PC-9 (cell line): Measurements from ENCODE around the gene TRAPPC6A. TPM values are rescaled to one million over a fixed set of nuclear protein-coding genes. Genes with fewer than 3 reads are reported as not detected.
A peak's percentile ranks its signal among the peaks of the same experiment; 100 is the strongest.

Experiments
- BruUV-seq: library from RNA; stranded (reverse); fragments of 400-500 nt; replicated peaks from 2 replicates; lab custom pipeline; 2021; lab: Mats Ljungman, UMichigan
- CTCF ChIA-PET: fragments of 300-600 bp; sonication (Branson Sonifier 250); formaldehyde crosslinking; loops from one replicate; lab custom pipeline; 2022; ENCODE audit warnings: antibody characterized with exemption; lab: Charles Lee
- POLR2A ChIA-PET: fragments of 300-600 bp; sonication (Branson Sonifier 250); formaldehyde crosslinking; loops from one replicate; lab custom pipeline; 2022; ENCODE audit warnings: antibody characterized with exemption; ENCODE audit not compliant: unreplicated experiment; lab: Charles Lee
- DNase-seq, 2 experiments: peaks; one replicate each; pipeline versions ENCODE4 v3.0.0 to v3.0.0-alpha.2; 2015 to 2022; ENCODE audit warnings: mixed read lengths in 1 of 2
- H2AFZ ChIP-seq: fragments of 200-600 bp; sonication (generic); 2 replicates; pipeline ENCODE4 v1.8.1; 2017; ENCODE audit warnings: antibody characterized with exemption
- H3F3A ChIP-seq: fragments of 200-600 bp; sonication (generic); 2 replicates; pipeline ENCODE4 v1.8.1; 2017; ENCODE audit warnings: antibody characterized with exemption, mild to moderate bottlenecking, low read depth; ENCODE audit not compliant: insufficient read depth
- H3K27ac ChIP-seq: fragments of 200-600 bp; sonication (generic); 2 replicates; pipeline ENCODE4 v1.6.1; 2016; ENCODE audit warnings: mixed run types
- H3K27me3 ChIP-seq: fragments of 200-600 bp; sonication (generic); 2 replicates; pipeline ENCODE4 v1.6.1; 2016; ENCODE audit warnings: low read depth, mixed run types; ENCODE audit not compliant: insufficient read depth
- H3K36me3 ChIP-seq: fragments of 200-600 bp; sonication (generic); 2 replicates; pipeline ENCODE4 v1.6.1; 2016; ENCODE audit warnings: low read depth, mixed run types
- H3K4me1 ChIP-seq: fragments of 200-600 bp; sonication (generic); replicated peaks from 2 replicates; pipeline ENCODE4 v1.6.1; 2016; ENCODE audit warnings: mixed run types; ENCODE audit not compliant: insufficient read depth
- H3K4me2 ChIP-seq: fragments of 200-600 bp; sonication (generic); 2 replicates; pipeline ENCODE4 v1.6.1; 2017; ENCODE audit warnings: mixed run types
- H3K4me3 ChIP-seq: fragments of 200-600 bp; sonication (generic); 2 replicates; pipeline ENCODE4 v1.6.1; 2016; ENCODE audit warnings: mixed run types
- H3K79me2 ChIP-seq: fragments of 200-600 bp; sonication (generic); 2 replicates; pipeline ENCODE4 v1.6.1; 2017; ENCODE audit warnings: low read depth, mixed run types
- H3K9me2 ChIP-seq: fragments of 200-600 bp; sonication (generic); 2 replicates; pipeline ENCODE4 v1.8.1; 2017; ENCODE audit warnings: mild to moderate bottlenecking; ENCODE audit not compliant: insufficient read depth
- H3K9me3 ChIP-seq: fragments of 200-600 bp; sonication (generic); 2 replicates; pipeline ENCODE4 v1.8.1; 2016; ENCODE audit warnings: low read depth; ENCODE audit not compliant: insufficient read depth
- H4K20me1 ChIP-seq: fragments of 200-600 bp; sonication (generic); 2 replicates; pipeline ENCODE4 v1.8.1; 2017; ENCODE audit not compliant: insufficient read depth
- CTCF ChIP-seq: fragments of 200-600 bp; sonication (generic); conservative IDR thresholded peaks from 2 replicates; pipeline ENCODE4 v1.6.1; 2017; ENCODE audit warnings: mixed run types, antibody characterized with exemption, mild to moderate bottlenecking, moderate library complexity
- EZH2 ChIP-seq: fragments of 200-600 bp; sonication (generic); IDR thresholded peaks from 2 replicates; pipeline ENCODE4 v1.8.0; 2017; ENCODE audit warnings: antibody characterized with exemption, low read depth
- intact Hi-C: fragments of 100-400 bp; cut with micrococcal nuclease; formaldehyde crosslinking; loops from one replicate; pipeline ENCODE4 v1.10.0; 2022; ENCODE audit not compliant: unreplicated experiment
- total RNA-seq: library from RNA; stranded (reverse); gene quantifications from 2 replicates; pipeline ENCODE4 v1.2.3, GENCODE V29; 2021

The TRAPPC6A gene
- total RNA-seq, 1 experiment from 2014 or later: 61.6 TPM

- H3K79me2 ChIP-seq: peaks cover 48% of the 10 kb centered on the region
- peak within 1 kb of the TSS; percentile 95 for H2AFZ ChIP-seq
- H4K20me1 ChIP-seq: peaks cover 4% of the 10 kb centered on the region; the same call in 1 of the 2 replicates
- CTCF ChIA-PET: interaction anchor here (0.6 to 0.7 kb wide), 3 partner anchors 53 to 402 kb away, joined by 3 to 4 read pairs (median 4); no protein-coding TSS in a partner anchor
- H3K4me3 ChIP-seq: peak within 1 kb of the TSS; percentile 86
- POLR2A ChIA-PET: interaction anchor here (0.6 to 1.2 kb wide), 7 partner anchors 11 to 1645 kb away, joined by 3 to 9 read pairs (median 5); partner anchors contain the start of gene PPP1R13L
- no peaks in the 10 kb centered on the region for H3K9me2 ChIP-seq
- no peaks in the 10 kb centered on the region for H3K27me3 ChIP-seq
- peak; percentile 100 for DNase-seq
- H3K4me1 ChIP-seq: peaks cover 39% of the 10 kb centered on the region
- peak within 1 kb of the TSS; percentile 98 for H3K4me2 ChIP-seq
- H3K36me3 ChIP-seq: no peaks in the 10 kb centered on the region
- peak within 1 kb of the TSS; percentile 84 for H3K27ac ChIP-seq
- intact Hi-C loops: loop anchor here (1.0 to 2.0 kb wide), 2 partner anchors 28 to 86 kb away; partner anchors contain the start of gene PPP1R37
- TF ChIP-seq EZH2: no peak
- peak; percentile 61 for TF ChIP-seq CTCF
- H3K9me3 ChIP-seq: no peaks in the 10 kb centered on the region
- peaks cover 35% of the 10 kb centered on the region; the same call in 1 of the 2 replicates for H3F3A ChIP-seq
- no TSS peak for BruUV-seq
Measured at GRCh38 chr19:45178262-45179071, 430 bp upstream of the TRAPPC6A start, which contains the start of gene BLOC1S3. TSS of gene BLOC1S3 (plus strand) at chr19:45178784. CDS start at chr19:45179297, 513 bp downstream.

GRCh38 chr19:45175515-45176345 lies 2.3 kb downstream of the TRAPPC6A start:
- POLR2A ChIA-PET: interaction anchor here (0.6 kb wide), 1 partner anchor 13 kb away, joined by 3 read pairs; no protein-coding TSS in a partner anchor
- H3K27ac ChIP-seq: no peak overlapping the region
- TF ChIP-seq CTCF (no peak), EZH2 (no peak)
- peaks cover 16% of the 10 kb centered on the region; the same call in 1 of the 2 replicates for H3K4me1 ChIP-seq
- H3K4me2 ChIP-seq: no peak overlapping the region
- peaks cover 2% of the 10 kb centered on the region; the same call in 1 of the 2 replicates for H4K20me1 ChIP-seq
- CTCF ChIA-PET: no interaction called here
- H3K27me3 ChIP-seq: no peaks in the 10 kb centered on the region
- H3K36me3 ChIP-seq: no peaks in the 10 kb centered on the region
- H3K9me2 ChIP-seq: no peaks in the 10 kb centered on the region
- no peak for DNase-seq
- peaks cover 23% of the 10 kb centered on the region; the same call in 1 of the 2 replicates for H3F3A ChIP-seq
- no peak overlapping the region for H3K4me3 ChIP-seq
- peaks cover 32% of the 10 kb centered on the region for H3K79me2 ChIP-seq
- intact Hi-C loops: no loop called here
- no TSS peak for BruUV-seq
- no peak overlapping the region for H2AFZ ChIP-seq
- no peaks in the 10 kb centered on the region for H3K9me3 ChIP-seq

GRCh38 chr19:45173816-45174215 lies 4.2 kb downstream of the TRAPPC6A start:
- intact Hi-C loops: no loop called here
- Histone ChIP-seq H3K36me3 (no peaks in the 10 kb centered on the region), H3K9me2 (no peaks in the 10 kb centered on the region), H3K4me2 (no peak overlapping the region), H3K4me1 (peaks cover 10% of the 10 kb centered on the region; the same call in 1 of the 2 replicates), H3K27me3 (no peaks in the 10 kb centered on the region), H4K20me1 (peaks cover 8% of the 10 kb centered on the region; the same call in 1 of the 2 replicates), H3K9me3 (no peaks in the 10 kb centered on the region), H3K27ac (no peak overlapping the region), H3K4me3 (no peak overlapping the region), H2AFZ (no peak overlapping the region), H3F3A (peaks cover 16% of the 10 kb centered on the region; the same call in 1 of the 2 replicates), H3K79me2 (peaks cover 13% of the 10 kb centered on the region)
- CTCF ChIA-PET: no interaction called here
- POLR2A ChIA-PET: no interaction called here
- TF ChIP-seq EZH2 (no peak), CTCF (no peak)
- BruUV-seq: no TSS peak
- no peak for DNase-seq
